ENCODE measurements around the gene STKLD1. TPM values are rescaled to one million over a fixed set of nuclear protein-coding genes. Genes with fewer than 3 reads are reported as not detected.

Gene STKLD1
- total RNA-seq, 1 donor, result 2.6 TPM

DNA sequence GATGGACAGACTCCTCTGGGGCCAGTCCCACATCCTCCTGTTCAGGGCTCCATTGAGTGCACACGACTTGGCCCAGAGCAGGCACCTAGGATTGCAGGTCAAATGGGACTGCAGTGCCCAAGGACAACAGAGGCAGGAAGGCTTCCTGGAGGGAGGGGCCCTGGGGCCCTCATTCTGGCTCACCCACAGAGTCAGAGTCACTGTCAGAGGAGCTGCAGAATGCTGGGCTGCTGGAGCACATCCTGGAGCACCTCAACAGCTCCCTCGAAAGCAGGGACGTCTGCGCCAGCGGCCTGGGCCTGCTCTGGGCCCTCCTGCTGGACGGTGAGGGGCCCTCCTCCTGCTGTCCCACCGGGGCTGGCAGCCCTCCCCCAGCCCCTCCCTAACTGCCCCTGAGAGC lies 26.5 kb downstream of the STKLD1 start:
- TF ChIP-seq, protein P1, sequence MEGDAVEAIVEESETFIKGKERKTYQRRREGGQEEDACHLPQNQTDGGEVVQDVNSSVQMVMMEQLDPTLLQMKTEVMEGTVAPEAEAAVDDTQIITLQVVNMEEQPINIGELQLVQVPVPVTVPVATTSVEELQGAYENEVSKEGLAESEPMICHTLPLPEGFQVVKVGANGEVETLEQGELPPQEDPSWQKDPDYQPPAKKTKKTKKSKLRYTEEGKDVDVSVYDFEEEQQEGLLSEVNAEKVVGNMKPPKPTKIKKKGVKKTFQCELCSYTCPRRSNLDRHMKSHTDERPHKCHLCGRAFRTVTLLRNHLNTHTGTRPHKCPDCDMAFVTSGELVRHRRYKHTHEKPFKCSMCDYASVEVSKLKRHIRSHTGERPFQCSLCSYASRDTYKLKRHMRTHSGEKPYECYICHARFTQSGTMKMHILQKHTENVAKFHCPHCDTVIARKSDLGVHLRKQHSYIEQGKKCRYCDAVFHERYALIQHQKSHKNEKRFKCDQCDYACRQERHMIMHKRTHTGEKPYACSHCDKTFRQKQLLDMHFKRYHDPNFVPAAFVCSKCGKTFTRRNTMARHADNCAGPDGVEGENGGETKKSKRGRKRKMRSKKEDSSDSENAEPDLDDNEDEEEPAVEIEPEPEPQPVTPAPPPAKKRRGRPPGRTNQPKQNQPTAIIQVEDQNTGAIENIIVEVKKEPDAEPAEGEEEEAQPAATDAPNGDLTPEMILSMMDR (IDR thresholded peaks at IDR 0.05; ENCODE audit: insufficient read depth, low read depth, low read length), result no peak
- no peak for DNase-seq (ENCODE audit: low read depth)
- no peak overlapping the region for H3K4me3 ChIP-seq (ENCODE audit: low read depth, low read length)

DNA sequence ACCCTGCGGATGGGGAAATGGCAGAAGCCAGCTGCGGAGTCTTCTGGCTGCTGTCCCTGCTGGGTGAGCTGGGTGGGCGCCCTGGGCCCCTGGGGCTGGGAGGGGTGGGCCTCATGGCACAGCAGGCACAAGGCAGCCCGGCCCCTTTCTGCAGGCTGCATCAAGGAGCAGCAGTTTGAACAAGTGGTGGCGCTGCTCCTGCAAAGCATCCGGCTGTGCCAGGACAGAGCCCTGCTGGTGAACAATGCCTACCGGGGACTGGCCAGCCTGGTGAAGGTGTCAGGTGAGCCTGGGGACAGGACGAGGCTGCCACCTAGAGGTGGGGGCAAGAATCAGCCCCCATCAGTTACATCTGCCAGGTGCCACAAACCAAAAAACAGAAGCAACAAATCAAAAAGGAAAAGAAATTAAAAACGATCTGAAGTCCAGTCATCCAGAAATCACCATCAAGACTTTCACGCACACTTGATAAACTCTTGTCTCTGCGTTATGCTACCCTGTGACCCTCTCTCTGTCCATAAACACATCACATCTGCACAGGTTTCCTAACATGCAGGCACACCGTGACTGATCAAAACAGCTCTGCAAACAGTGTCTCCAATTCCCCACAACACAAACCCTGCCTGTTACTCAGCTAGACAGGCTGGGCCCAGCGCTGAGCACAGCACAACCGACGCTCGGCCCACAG lies 27.7 kb downstream of the STKLD1 start:
- TF ChIP-seq, protein P1 (IDR thresholded peaks at IDR 0.05; ENCODE audit: insufficient read depth, low read depth, low read length), result peak; percentile 52
- no peak for DNase-seq (ENCODE audit: low read depth)
- no peak overlapping the region for H3K4me3 ChIP-seq (ENCODE audit: low read depth, low read length)

DNA sequence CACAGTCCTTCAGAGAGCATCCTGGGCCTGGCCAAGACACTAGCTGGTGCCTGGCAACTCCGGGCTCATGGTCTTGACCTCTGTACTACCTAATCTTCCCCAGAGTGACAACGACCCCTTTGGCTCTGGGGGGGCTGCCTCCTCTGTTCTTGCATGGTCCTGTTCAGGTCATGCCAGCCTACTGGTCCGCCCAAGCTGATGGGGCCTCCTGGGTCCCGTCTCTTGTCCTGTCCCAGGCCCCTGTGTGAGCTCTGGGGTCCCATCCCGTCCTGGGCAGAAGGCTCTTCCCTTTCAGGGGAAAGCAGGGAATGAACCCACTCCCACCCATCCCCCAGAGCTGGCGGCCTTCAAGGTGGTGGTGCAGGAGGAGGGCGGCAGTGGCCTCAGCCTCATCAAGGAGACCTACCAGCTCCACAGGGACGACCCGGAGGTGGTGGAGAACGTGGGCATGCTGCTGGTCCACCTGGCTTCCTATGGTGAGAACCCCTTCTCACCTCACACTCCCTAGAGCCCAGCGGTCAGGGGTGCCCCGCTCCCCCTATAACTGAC lies 28.4 kb downstream of the STKLD1 start:
- no peak overlapping the region for H3K4me3 ChIP-seq (ENCODE audit: low read depth, low read length)
- TF ChIP-seq, protein P1 (IDR thresholded peaks at IDR 0.05; ENCODE audit: insufficient read depth, low read depth, low read length), result no peak
- DNase-seq (ENCODE audit: low read depth), result no peak

DNA sequence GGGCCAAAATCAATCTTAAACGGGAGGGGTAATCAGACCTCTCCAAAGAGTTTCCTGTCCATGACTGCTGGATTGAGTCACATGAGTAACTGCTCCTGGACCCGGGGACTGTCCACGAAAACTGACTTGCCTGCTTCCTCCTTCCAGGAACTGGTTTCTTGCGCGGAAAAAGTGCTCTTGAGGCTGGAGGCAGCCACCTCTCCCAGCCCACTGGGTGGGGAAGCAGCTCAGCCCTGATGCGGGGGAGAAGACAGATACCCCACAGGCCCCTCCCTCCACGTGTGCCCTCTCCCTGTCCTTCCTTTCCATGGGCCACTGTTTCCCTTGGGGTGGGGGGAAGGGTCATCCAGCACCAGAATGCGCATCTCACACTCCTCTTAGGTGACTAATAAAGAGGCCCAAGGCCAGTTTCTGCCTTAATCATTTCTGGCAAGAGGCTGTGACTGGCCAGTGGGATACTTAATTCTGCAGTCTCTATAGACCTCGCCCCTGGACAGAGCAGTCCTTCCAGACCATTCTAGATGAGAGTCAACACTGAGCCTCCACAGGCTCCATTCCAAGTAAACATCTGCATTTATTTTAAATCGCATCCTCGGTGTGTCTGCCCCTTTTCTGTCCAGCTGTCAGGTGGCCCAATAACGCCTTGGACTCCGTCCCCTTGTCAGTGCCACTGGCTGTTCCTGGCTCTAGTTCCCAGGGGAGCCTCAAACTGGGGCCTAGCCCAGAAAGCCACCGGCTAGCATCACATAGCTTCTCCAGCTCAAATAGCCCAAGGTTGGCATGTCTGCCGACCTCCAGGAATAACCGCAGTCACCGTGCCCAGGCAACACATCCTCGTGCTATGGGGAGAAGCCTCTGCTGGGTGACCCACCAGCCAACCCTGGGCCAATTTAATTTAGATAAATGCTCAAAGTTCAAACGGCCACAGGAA lies 29.6 kb downstream of the STKLD1 start:
- TF ChIP-seq, protein P1 (IDR thresholded peaks at IDR 0.05; ENCODE audit: insufficient read depth, low read depth, low read length), result no peak
- H3K4me3 ChIP-seq (ENCODE audit: low read depth, low read length), result no peak overlapping the region
- DNase-seq (ENCODE audit: low read depth), result no peak

DNA sequence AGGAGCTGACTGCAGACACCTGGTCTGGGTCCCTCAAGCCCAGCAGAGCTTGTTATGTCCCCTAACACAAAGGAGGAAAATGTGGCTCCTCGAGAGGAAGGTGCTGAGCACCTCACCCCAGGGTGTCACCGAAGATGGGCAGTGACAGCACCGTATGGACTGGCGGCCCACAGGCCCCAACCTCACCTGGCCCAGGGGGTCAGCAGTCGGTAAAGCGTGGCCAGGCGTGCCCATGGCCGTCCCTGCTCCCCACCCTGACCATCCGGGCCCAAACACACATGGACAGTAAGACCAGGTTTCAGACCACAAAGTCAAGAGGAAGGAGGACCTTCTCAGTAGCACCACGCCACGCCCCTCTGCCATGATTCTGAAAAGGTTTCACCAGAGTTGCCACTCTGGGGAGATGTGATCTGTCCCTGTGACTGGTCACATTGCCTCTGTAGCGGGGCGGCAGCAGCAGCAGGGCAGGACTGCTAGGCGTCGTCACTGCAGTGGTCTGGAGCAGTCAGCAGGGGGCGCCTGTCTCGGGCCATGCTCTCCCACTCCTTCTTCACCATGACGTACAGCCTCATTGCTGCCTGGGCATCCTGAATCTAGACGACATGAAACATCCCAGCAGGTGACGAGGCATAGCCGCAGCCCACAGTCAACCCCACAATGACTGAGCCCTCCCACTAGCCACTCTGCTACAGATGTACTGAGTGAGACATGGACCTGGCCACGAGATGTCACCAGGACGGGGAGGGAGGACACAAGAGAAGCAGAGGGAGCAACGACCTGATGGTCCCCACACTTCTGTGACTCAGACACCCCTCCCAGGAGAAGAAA lies 30.5 kb downstream of the STKLD1 start:
- TF ChIP-seq, protein P1 (IDR thresholded peaks at IDR 0.05; ENCODE audit: insufficient read depth, low read depth, low read length), result peak; percentile 90
- peak; percentile 72 for DNase-seq (ENCODE audit: low read depth)
- no peak overlapping the region for H3K4me3 ChIP-seq (ENCODE audit: low read depth, low read length)

DNA sequence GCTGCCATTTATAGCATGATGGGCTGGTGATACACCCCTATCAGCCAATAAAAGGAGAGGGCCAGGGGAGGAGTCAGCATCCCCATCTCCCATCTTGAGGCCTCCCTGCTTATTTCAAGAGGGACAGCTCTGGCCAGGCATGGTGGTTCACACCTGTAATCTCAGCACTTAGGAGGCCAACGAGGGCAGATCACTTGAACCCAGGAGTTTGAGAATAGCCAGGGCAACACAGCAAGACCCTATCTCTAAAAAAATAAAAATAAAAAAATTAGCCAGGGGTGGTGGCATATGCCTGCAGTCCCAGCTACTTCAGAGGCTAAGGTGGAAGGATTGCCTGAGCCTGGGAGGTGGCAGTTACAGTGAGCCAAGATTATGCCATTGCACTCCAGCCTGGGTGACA lies 31.9 kb downstream of the STKLD1 start:
- DNase-seq (ENCODE audit: low read depth), result no peak
- no peak overlapping the region for H3K4me3 ChIP-seq (ENCODE audit: low read depth, low read length)
- TF ChIP-seq, protein P1 (IDR thresholded peaks at IDR 0.05; ENCODE audit: insufficient read depth, low read depth, low read length), result no peak

All from fibroblast of villous mesenchyme (primary cell).